Stimulated activated CD4-positive, alpha-beta T cell treated with anti-CD3 and anti-CD28 coated beads, Interleukin-15, amount 100 ng/mL, for 1 hour (primary cell): ENCODE data around the gene SLC5A3.

Experiments used
- DNase-seq, 2 donors: peaks; one replicate each; pipeline ENCODE4 v3.0.0-alpha.2; 2020; ENCODE audit warnings: low read depth in 1 of 2, low spot score in 1 of 2

SLC5A3 gene

DNA sequence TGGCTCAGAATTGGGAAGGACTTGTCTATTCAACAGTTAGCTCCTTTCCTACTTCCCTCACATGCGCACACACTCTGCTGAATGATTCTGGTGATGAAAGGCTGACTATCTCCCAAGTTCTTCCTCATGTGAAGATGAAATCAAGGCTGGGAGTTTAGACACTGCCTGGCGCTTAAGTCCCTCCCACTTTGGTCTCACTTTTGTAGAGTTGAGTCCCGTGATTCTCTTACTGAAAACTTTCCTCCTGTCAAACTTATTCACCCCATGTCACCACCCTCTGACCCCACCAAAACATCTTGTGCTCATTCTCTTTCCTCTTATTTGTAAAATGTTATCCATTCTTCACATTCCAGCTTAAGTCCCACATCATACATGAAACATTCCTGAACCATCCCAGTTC lies 8.4 kb upstream of the SLC5A3 start:
- DNase-seq = no peak

DNA sequence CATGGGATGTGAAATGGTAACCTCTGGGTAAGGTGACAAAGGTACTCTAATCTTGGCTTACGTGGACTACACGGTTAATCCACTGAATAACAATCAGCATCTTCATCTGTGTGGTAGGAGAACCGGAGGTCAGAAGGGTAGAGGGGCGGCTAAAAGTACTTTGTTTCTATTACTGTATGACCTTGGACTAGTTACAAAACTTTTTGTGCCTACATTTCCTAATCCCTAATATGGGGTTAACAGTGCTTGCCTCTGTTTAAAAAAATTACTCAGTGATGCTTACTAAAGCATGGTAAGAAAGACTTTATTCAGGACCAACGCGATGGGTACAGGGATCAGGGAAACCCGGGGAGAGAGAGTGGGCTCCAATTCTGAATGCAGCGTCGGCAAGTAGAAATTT lies 1.7 kb upstream of the SLC5A3 start:
- no peak for DNase-seq

DNA sequence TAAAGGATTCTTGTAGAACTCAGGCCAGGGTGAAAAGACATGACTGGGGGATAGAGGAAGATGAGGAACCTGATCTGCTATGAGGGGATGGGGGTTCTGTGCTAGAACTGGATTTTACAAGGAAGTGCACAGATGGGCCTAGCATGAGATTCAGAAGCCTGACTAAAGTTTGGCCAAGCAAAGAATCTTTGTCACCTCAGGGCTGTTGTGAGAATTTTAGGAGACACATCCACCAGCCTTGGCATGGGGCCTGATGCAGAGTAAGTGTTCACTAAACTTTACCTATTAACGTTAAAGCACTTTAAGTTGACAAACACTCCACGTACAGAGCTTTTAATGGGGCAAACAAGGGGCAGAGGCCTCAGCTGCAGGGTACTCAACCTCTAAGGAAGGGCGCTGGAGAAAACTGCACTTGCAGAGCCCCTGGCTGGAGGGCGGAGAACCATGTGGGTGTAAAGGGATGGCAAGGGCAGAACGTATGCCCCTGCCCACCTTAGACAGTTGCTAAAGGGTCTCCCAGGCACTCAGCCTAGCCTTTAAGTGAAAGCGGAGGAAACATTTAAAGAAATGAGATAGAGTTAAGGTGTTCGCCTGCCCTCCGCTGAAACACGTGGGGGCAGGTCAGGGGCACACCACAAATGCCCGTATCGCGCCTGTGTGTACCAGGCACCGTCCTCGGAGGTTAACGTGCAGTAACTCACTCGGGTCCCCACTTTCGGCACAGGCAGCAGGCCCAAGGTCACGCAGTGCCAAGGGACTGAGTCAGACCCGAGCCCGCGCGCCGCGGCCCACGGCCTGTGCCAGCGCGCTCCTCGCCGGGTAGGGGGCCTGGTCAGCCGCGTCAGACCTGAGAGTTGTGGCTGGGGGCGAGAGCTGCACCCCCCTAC lies 990 bp upstream of the SLC5A3 start:
- DNase-seq = no peak

DNA sequence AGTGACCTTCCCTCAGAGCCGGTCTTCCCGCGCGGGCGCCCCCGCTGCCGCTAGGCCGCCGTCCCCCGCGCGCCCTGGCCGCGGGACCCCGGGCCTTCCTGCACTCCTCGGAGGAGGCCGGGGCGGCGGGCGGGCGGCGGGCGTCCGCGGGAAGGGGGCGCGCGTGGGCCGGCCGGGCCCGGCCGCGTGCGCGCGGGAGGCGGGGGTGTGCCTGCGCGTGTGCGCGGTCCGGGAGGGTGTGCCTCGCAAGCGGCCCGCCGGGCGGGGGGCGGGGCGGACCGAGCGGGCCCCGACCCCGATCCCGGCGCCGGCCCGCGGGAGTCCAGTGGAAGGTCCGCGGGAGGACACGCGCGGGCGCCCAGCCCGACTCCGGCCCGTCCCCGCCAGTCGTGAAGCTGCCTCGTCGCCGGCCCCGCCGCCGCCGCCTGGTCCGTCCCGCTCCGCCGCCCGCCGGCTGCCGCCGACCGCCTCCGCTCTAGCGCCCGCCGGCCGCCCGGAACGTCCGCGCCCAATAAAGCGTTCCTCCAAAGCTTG lies 438 bp downstream of the SLC5A3 start:
- DNase-seq = peak; percentile 22 to 34

DNA sequence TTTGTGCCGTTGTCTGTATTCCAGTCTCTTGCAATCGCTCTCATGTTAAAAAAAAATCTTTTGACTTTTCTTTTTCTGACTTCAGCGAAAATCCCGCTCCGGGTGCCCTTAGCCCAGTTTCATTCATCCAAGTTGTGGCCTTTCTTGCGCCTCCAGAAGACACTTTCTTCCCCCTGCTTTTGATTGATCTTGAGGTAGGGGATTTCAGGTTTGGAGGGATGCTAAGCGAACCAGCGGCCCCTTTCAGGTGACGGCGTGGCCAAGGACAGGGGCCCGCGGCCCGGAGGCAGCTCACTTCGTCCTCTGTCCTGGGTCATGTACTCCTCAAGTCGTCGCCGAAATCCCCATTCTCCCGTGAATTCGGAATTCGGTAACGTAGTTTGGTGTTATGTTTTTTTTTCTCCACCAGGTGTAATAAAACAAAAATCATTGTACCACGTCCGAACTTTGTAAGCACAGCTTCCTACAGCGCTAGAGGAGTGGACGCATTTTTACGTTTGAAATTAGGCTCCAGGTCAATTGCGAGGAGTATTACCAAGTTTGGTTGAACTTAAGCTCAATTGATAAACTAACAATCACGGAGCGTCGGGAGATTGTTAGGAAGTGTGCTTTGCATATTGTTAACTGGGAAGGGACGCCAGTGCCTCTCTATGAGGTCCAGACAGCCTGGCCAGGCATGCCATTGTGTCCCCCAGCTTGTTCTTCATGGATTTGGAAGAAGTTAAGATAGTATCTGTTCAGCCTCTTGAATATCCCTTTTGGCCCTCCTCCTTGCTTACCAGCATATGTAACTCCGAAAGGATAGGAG lies 1.1 kb downstream of the SLC5A3 start:
- no peak for DNase-seq

DNA sequence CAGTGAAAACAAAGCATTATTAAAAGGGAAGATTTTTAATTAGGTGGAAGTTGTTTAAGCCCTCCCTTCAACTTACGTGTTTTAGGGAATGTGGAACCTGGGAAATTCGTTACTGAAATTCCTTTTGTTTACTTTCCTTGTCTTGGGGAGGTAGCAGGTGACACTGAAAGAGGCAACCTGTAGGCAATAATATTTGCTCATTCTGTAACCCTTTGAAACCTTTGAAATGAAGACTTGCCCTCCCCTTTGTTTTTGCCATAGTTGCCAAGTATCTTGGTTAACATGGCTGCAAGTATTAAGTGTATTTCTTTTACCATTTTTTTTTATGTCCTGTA lies 1.7 kb downstream of the SLC5A3 start:
- no peak for DNase-seq

DNA sequence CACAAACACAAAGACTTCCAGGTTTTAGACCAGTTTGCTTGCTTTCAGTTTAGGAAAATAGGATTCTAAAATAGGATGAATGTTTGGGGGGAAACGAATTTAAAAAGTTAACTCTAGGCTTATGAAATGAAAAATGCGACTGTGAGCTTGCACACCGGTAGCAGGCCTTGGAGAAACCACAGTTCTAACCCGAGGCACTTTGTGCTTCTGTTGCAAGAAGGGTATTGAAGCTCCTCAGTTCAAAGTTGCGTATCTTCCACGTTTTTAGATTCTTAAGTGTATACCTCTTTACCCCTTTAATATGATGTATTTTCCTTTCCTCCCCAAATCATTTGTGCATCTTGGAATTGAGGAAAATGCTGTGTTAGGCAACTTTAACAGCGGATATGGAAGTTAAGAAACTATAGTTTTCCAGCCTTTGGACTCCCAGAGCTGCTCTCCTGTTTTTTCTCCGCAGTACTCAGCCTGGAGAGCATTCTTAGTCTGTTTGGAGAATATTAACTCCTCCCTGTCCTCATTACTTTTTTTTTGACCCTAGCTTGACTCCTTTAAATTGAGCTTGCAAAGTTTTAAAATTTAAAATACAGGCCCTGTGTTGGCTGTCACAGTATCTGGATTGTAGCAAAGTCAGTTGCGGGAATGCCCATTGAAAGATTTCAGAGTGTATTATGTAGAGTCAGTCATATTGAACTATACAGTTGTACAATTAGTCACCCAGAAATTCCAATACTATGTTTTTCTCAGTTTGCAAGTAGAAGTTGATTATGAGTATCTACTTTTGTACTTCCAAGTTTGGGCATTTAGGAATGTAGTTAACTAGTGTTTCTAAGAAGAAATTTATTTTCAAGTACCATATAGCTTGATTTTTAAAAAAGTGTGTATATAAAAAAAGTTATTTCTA lies 2.6 kb downstream of the SLC5A3 start:
- no peak for DNase-seq

DNA sequence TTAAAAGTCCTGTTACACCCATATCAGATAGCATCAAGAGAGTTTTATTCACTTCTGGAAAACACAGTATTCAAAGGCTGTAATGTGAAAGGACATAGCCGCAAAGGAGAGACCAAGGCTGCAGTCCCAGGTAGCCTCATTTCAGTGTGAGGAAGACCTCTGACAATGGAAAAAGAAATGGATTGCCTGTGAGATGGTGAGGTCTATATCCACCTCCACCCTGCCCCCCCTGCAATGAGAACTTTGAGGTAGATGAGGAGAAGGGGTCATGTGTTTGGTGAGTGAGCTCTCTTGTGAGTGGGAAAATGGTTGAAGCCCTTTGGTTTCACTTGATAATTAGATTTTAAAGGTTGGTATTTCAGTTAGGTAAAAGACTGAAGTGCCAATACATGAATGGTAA lies 3.5 kb downstream of the SLC5A3 start:
- no peak for DNase-seq

DNA sequence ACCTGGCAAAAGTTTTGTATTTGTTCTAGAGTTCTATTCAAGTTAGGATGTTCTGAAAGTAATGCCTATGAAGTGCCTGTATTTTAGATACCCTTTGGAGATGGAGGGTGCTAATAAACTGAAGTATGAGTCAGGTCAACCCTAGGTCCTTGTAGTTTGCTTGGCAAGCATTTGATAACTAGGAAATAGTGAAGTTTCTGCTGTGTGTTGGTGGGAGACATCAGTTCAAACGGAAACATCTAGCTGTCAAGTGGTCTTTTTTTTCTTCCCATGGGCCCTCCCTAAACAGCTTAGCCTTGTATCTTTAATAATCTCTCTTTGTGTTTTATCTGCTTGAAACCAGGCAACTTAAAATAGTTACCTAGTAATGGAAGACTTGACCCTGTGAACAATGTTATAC lies 4.5 kb downstream of the SLC5A3 start:
- no peak for DNase-seq

DNA sequence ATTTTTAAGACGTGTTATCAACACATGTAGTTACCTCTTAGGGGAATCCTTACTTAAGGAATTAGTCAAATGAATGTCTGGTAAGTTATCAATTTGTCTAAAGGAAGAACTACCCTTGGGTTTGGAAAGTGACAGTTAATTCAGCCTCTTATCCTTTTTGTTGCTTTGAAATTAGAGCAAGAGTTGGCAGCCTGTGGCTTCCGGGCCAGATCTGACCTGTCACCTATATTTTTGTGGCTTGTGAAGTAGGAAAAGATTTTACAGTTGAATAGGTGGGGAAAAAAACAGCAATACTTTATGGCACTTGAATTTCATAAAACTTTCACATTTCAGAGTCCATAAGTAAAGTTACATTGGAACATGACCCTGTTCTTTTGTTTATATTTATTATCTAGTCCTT lies 5.5 kb downstream of the SLC5A3 start:
- DNase-seq = no peak

DNA sequence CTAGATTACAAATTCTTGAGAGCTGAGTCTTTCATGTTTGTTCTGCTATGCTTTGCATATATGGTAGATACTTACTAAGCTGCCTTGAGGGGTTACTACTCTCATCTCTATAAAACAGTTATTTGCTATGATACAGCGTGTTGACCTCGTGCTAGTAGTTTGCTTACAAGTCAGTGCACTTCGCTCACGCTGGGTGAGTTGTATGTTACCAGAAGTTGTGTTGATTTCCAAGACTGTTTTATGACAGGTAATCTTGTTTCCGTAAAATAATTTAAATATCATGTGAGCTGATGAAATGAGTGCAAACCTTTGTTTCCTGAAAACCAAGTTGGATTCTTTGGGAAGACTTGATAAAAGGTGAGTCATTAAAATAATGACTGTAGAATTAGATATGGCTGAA lies 7.3 kb downstream of the SLC5A3 start:
- DNase-seq = no peak

DNA sequence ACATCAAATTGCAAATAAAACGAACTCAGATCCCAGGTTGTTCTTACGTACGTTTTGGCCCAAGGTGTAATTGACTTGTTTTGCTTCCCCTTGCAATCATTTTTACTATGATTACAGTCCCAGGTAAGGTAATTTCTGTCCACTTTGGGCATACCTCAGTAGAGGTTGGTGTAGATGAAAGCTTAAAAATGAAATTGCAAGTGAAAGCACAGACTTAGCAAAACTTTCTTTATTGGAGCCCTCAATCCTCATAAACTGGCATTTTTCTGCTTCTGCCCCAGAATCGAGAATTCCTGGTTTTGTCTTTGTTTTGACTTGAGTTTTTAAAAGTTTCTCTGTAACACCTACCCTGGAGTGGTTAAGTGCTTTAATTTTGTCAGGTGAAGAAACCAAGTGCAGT lies 9.4 kb downstream of the SLC5A3 start:
- DNase-seq = no peak

DNA sequence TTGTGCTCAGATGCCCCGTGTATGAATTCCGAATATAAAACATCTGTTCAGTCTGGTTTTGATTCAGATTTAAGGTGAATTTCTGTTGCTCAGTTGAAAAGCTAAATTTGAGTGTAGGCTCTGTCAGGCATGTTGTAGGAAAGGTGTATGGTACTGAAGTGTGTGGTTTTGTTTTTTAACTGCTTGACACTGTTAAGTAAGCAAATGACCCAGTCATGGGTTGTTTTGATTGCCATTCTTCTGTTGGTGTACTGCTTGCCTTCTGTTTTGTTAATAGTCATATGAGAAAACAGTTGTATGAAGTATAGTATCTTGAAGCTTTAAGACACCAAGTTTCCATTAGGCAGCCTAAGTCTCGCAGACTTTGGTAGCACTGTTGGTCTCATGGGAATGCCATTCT lies 10.0 kb downstream of the SLC5A3 start:
- DNase-seq = no peak

DNA sequence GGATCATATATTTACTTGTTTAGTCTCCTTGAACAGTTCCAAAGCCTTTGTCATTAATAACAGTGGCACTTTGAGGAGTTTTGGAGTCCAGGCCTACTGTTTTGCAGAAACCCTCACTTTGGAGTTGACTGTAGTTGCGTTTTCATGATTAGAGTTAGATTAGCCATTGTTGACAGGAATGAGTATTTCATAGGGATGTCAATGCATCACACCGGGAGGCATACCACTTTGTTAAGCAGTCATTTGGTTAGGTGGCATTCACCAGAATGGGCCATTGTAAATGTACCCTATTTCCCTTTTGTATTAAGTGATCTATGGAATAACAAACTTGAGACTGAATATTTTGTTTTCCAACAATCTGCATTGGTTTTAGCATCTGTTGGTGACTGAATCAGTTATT lies 11.8 kb downstream of the SLC5A3 start:
- no peak for DNase-seq

DNA sequence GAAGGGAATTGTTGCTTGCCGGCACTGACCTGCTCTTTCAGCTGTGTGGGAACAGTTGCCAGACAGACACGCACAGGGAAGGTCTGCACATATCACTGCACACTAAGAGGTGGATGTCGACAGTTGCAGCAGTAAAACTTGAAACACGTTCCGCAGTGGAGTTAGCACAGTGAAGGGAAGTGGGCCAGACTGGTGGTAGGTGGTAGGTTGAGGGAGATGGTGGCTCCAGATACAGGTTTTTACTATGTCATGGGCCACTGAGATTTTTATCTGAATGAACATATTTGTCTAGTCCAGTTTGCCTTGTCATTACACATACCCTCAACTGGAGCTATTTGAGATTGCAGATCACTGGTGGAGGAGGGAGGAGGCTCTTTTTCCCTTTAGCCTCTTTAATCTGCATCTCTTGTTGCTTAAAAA lies 13.5 kb downstream of the SLC5A3 start:
- no peak for DNase-seq

DNA sequence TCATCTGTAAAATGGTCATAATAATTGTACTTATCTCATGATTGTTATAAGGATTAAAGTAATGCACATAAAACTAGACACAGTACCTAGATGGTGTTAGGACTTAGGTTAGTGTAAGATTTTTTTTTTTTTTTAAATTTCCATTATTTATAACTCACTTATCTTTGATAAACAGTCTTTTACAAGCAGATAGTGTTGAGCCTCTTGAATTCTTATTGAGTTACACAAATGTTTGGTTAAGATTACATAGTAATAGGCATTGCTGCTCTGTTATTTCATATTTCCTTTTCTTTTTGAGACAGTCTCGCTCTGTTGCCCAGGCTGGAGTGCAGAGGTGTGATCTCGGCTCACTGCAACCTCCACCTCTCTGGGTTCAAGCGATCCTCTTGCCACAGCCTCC lies 15.4 kb downstream of the SLC5A3 start:
- DNase-seq = no peak

DNA sequence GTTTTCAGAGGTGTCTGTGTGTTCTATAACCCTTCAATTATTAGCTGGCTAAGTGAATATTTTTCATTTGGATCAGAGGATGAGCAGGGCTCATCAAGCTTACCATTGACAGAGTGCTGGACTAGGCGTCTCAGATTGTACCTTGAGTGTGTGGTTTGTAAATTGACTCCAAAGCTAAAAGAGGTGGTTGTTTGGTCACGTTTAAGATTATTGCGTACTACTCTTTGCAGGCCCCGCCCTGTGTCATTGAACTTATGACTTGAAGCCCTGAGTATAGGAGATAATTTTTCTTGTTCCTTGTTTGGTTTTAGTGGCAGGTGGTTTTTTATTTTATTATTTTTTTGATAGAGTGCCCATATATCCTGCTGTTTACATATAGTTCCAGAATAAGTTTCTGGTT lies 17.7 kb downstream of the SLC5A3 start:
- DNase-seq = no peak

DNA sequence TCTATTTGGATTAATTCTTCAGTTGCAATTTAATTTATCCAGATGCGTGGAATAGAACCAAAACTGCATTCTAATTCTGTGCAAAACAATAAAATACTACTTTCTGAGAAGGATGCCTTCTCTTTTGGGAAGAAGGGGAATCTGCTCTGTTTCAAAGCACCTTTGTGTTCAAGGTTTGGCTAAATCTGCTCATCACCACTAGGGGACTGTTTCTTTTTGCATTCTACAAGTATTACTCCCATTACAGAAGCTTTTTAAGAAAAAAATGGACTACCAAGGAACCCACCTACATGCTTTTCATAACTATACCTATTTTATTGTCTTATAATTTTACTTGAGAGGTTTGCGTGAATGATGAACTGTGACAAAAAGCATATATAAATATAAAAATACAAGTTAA lies 18.2 kb downstream of the SLC5A3 start:
- no peak for DNase-seq

DNA sequence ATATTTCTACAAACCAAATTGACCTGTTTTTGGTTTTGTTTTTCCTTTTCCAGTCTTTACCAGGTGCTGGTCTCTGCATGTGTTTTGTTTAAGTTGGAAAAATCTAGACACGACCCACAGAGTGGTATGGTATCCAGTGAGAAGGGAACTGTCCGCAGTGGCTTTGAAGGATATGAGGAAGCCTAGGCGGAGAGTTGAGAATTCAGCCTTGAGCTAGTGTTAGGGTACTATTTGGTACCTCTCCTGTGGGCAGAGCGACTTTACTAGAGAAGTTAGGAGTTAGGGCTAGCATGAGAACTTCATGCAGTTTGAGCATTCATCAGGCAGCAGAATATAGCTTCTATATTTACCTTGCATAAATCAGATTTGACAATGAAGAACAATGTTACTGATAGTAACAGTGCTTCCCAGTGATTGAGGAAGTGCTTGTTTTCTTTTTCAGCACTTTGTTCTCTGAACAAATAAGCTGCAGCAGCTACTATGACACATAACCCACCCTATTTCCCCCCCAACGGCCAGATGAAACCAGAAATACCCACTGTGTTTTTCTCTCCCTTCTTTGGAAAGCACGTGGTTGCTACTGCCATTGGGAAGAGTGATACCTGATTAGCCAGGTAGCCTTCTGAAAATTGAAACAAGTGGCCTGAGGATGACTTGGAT lies 19.0 kb downstream of the SLC5A3 start:
- DNase-seq = no peak

DNA sequence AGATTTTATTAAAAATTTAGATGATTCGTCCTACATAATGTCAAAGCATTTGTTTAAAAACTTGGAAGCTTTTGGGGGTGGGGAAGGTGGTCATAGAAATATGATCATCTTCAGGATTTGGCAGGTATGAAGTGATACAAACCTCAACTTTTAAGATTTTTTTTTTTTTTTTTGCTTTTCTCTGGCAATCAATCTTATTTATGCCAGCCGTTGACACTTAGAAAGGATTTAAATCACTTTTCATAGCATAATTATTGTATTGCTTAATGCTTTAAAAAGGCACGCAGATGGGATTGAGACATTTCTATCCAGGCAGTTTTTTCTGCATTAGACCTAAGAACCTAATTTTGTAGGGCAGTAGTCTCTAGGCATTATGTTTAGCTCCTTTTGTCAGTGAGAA lies 19.7 kb downstream of the SLC5A3 start:
- DNase-seq = no peak

DNA sequence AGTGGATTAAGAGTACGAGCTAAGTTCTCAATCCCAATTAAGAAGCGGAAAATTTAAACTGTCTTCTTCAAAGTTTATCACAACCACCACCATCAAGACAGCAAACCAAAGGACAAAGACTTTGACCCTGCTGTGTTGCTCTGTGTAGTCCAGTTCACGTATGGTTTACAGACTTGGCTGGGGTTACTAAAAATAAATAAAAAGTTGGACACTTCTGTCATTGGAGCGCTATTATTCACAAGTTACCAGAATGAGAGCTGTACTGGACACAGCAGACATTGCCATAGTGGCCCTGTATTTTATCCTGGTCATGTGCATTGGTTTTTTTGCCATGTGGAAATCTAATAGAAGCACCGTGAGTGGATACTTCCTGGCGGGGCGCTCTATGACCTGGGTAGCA lies 21.6 kb downstream of the SLC5A3 start:
- no peak for DNase-seq
